DLD1 (cell line): Measurements from ENCODE around the gene HERPUD1.

Experiments used
- in situ Hi-C: cut with HindIII; loops from 2 replicates; pipeline ENCODE4 v1.10.0; 2017; ENCODE audit warnings: low sequenced_read_pairs

HERPUD1 gene

DNA sequence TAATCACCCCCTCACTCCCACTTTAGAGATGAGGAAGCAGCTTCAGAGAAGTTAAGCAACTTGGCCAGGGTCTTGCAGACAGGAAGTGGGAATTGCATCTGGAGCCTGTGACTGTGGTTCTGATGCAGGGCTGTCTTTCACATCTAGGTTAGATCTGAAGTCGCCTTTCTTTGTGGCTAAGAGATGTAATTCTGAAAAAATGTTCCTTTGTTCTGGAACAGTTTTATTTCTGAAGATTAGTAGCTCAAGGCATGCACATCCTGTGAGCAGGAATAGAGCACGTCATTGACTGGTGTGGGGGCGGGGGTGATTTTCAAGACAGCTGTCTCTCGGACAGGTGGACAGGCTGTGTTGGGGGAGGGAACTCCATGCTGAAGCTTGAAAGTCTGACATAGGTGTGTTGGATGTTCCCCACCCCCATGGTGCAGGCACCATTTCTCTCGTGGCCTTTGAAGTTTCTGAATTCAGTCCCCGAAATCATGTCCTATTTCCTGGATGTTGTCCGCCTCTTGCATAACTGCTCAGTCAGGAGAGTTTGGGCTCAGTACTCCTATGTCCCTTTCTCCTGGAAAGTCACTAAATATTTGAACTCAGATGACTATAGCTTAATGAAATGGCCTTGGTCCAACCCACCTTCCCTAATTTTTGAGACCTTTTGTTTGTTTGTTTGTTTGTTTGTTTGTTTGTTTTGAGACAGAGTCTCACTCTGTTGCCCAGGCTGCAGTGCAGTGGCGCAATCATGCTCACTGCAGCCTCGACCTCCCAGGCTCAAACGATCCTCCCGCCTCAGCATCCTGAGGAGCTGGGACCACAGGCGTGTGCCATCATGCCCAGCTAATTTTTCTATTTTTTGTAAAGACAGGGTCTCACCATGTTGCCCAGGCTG, 21.0 kb upstream of the HERPUD1 start:
- in situ Hi-C loops: no loop called here

DNA sequence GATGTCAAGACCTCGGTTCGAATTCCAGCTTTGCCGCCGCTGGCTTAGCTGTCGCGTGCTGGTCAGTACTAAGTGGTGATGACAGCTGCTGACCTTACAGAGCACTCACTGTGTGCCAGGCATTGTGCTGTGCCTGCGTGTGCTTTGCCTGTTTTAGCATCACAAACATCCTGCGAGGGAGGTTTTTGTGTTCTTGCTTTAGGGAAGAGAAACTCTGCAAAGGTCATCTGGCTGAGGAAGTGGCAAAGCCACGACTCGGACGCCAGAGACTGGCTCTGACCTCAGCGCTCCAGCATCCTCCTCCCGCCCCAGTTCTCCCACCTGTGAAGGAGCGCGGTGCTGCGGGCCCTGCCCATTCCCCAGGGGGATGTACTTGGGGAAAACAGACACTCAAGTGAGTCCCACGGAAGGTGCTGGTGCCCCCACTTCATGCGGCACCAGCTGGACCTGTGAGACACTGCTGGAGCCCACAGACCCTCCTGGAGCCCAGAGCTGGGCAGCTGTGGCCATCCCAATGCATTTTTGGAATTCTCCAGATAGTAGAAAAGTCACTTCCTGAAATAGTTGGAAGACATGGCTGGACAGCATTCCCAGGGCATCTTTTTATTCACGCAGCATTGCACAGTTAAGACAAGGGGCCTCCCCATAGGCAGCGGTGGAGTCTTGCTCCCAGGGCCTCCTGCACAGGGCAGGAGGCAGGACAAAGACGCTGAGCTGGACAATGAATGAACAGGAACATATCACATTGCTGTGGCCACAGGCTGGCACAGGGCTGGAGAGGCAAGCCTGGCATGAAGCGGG, 20.0 kb upstream of the HERPUD1 start:
- in situ Hi-C loops: no loop called here

DNA sequence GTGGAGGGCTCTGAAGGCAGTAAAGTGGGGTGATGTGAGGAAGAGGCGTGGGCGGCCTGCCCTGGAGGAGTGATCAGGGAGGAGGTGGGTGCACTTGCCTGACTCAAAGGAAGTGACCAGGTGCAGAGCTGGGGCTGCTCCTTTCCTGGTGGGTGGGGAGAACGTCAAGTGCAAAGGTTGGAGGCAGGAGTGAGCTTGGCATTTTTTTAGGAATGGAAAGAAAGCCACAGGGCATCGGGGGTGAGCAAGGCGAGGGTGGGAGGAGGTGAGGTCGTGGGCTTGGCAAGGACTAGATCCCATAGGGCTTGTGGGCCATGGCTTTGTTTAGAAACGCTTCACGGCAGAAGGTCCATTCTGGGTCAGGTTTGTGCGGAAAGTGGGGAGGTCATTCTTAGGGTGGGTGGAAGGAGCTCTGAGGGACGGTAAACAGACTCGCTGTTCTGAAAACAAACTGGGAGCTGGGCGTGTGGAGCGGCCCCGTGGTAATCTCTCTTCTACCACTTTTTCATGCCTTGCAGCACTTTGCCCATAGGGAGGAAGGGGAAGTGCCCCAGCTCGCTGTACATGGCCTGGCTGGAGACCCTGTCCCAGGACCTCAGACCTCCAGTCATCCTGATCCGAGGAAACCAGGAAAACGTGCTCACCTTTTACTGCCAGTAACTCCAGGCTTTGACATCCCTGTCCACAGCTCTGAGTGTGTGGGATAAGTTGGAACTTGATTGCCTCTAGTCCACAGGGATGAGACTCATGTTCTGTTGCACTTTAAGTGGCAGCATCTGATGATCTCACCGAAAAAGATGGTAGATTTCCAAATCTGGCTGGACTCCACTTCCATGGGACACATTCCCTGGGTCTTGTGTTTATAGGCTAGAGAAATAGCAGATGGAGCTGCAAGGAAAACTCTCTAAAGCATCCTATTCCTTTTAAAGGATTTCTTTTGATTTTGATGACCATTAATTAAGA, 18.9 kb upstream of the HERPUD1 start:
- in situ Hi-C loops: no loop called here

DNA sequence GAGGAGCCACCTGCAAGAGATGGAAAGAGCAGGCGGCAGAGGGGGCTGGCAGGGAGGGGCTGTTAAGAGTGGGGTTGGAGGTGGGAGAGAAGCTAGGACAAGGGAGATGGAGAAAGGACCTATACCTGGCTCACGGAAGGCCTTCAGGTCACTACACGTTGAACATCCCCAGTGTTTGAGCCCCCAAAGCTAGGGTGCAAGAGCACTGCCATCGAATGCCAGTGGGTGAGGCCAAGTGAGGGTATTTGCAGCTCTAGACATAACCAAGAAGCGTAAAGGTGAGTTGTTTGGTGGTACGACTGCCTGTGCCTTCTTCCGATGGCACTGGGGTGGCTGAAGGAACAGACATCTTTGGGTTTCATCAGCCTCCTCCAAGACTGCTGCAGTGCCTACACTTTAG, 17.0 kb upstream of the HERPUD1 start:
- in situ Hi-C loops: no loop called here

DNA sequence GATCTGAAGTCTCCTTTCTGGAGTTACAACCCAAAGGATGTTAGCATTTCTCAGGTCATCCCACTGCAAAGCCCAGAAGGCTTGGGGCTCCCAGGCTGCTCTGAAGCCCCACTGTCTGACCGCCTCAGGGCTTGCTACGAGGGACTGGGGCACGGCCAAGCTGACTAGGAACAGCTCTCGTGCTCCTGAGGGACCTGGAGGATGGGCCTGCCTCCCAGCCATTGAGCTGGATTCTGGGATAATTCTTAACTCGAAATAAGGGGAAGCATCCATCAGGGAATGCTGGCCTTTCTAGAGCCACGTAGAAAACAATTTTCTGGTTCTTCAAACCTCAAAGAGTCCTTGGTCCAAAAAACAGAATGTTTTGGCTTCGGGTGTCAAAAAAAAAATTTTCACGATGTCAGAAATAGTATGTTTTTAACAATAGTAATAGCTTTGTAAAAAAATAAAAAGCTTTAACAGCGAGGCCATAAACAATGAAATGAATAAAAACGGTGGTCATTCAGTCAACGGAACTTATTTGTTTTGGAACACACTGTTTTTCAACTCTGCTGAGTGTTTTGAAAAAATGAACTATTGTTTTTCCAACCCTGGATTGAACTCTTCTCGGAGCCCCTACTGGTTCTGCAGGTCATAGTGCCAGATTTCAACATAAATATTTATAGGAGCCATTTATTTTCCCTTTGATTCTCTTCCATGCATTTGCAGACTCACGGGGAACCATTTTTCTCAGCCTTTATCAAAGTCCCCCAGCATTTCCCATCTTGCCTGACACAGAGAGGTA, 16.4 kb upstream of the HERPUD1 start:
- in situ Hi-C loops: no loop called here

DNA sequence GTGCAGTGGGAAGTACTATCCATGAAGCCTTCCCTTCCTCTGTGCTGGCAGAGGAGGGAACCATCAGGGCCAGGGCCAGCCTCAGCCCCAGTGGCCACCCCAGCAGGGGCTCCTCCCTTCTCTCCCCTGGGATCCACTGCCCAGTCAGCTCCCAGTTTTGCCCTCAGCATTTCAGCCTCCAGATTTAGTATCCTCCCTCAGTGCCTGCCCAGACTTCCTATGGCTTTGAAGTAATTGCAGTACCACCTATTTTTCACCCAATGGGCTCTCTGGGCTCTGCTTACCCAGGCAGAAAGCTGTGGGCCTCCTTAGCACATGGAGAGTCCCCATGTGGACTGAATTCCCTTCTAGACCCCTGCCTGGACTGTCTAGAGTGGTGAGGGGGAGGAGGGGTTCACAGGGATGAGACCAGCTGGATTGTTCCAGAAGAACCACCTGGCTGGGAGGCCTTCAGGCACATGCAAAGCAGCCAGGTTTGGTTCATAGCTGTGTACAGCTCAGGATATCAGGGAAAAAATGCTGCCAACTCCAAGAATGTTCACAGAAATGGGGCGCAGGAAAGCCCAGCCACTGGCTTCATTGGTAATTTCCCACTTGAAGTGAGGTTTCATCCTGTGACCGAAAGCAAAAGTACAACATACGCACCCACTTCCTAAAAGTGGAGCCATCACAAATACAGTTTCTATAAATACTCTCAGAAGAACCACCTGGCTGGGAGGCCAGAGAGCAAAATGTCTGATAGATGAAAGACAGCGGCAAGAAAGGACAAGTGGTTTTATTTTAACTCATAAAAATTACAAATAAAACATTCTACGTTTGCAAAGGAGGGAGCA, 15.2 kb upstream of the HERPUD1 start:
- in situ Hi-C loops: no loop called here

DNA sequence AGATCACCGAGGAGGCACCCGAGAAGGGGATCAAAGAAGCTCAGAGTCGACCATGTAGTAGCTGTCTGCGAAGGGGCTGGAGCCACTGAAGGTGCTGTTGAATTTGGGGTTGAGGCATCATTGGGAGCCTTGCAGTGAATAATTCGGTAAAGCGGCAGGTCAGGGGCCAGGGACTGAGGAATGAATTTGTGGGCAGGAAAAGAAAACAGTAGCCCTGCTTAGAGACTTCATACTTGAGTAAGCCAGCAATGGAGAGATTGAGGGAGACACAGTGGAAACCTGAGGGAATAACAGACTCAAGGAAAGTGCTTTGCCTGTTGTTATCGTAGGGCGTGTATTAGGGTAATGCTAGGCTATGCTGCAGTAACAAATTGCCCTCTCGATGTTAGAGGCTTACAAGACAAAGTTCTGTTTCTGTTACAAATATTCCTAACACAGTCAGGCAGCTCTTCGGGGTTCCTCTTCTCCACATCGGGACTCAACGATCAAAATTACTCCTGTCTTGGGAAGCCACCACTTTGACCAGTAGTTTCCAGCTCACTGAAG, 13.4 kb upstream of the HERPUD1 start:
- in situ Hi-C loops: no loop called here

DNA sequence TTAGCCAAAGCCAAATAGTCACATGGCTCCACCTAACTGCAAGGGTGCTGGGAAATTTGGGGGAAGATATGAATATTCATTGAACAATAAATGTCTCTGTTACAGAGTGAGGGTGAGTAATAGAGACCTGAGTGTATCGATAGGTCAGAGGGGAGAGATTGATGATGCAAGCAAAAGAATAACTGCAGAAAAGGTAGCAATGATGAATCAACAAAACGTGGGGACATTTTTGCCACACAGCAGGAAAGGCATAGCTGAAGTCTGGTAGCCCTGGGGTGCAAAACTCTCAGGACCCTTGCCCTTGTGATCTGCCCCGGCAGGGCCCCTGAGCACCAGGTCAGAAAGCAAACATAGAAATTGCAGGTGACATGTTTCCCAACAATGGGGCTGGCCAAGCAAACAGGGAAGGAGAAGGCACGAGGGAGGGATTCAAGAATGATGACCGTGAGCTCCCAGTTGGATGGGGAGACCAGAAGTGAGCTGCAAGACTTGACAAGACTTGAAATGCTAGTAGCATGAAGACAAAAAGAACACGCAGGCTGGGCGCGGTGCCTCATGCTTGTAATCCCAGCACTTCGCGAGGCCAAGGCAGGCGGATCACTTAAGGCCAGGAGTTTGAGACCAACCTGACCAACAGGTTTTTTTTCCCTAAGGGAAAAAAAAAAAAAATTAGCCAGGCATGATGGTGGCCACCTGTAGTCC, 12.7 kb upstream of the HERPUD1 start:
- in situ Hi-C loops: no loop called here

DNA sequence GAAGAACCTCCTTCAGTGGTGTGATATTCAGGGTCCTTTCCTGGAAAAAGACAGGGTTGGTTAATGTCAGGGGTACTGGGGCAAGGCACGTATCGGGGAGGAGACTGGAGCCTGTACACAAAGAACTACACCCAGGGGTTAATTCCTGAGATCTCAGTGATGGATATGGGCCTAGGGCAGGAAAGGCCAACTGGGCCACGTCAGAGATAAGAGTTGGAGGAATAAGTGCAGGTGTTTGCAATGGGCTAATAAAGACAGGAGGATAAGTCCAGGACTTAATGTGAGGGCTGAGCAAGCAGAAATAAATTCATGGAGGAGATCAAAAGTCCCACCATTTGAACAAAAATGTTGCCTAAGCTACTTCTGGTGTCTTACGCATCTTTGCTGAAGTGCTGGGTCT, 10.4 kb upstream of the HERPUD1 start:
- in situ Hi-C loops: no loop called here

DNA sequence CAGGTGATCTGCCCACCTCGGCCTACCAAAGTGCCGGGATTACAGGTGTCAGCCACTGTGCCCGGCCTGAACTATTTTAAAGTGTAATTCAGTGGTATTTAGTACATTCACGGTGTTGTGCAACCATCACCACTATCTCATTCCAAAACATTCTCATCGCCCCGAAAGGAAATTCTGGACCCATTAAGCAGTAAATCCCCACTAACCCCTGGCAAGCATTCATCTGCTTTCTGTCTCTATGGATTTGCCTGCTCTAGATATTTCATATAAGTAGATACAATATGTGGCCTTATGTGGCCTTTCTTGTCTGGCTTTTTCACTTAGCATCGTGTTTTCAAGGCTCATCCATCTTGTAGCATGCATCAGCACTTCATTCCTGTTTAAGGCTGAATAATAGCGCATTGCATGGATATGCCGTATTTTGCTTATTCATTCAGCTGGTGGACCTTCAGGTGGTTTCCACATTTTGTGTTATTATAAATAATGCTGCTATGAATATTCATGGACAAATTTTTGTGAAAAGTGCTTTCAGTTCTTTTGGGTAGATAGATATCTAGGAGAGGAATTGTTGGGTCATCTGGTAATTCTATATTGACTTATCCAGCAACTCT, 8.4 kb upstream of the HERPUD1 start:
- in situ Hi-C loops: no loop called here

DNA sequence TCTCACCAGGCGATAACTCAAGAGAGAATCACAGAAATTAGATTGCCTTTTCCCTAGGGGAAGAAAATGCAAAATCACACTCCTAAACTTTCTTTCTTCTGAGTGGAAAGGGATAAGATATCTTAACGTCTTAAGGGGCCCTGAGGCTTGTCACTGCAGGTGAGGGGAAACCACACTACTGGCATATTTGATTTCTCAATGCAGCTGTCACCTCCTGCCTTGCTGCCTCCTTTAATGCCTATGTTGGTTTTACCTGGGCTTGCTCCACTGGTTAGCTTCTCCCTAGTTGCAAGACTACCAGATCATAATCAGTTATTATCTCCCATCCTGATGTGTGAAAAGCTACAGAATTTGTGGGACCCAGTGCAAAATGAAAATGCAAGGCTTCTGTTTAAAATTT, 4.5 kb upstream of the HERPUD1 start:
- in situ Hi-C loops: no loop called here

DNA sequence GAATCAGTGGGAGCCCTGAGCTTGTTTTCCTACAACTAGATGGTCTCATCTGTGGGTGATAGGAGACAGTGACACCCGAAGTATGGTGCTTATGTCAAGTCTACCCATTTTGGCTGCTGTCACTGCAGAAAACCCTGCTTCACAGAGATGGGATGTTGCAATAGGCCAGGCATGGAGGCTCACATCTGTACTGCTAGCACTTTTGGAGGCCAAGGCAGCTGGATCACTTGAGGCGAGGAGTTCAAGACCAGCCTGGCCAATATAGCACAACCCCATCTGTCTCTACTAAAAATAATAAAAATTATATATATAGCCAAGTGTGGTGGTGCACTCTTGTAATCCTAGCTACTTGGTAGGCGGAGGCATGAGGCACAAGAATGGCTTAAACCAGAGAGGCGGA, 2.3 kb upstream of the HERPUD1 start:
- in situ Hi-C loops: no loop called here

DNA sequence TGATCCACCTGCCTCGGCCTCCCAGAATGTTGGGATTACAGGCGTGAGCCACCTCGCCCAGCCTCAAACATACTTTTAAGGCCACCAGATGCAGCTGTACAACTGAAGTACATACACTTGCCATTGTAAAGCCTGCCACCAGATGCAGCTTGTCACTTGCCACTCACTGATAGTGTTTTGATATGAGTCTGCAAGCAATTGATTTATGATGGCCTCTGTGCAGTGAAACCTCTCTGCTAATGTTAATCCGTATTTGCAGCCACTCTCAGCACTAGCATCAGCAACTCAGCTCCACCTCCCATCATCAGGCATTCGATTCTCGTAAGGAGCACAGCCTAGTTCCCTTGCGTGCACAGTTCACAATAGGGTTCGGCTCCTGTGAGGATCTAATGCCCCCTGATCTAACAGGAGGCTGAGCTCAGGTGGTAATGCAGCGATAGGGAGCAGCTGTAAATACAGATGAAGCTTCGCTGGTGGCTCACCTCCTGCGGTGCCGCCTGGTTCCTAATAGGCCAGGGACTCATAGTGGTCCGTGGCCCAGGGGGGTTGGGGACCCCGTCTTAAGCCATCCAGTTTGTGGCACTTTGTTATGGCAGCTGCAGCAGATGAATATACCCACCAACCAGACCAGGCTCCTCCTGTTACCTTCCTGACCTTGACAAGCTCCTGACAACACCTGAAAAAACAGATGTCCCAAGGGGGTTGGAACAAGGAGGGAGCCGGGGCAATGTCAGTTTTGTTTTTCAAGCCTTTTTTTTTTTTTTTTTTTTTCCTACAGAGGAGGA, 1.3 kb upstream of the HERPUD1 start:
- in situ Hi-C loops: no loop called here

DNA sequence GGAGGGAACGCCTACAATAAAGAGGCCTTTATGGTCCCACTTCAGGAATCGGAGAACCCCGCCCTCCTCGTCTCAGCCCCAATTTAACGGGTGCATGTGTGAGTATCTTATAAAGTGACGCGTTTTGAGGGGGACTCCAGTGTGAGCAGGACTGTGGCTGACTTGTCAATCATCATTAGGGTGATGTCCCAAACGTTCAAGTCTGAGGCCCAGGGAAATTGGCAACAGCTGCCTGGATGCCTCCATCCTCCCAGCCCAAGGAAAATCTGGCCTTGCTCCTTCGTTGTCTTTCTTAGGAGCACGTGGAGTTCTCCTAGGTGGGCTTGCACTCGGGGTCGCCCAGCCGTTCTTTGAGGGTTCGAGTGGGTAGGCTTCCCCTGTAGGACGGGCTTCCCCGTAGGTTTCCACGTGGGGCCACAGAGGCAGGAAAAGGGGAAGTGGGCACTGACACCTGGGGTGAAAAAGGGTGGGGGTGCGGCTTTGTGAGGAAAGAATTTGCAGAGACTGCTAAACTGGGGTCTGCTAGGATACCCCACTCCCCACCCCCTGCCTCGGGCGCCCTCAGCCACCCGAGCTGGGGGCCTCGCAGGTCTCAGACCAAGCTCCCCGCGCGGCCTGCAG, 561 bp upstream of the HERPUD1 start:
- in situ Hi-C loops: no loop called here

DNA sequence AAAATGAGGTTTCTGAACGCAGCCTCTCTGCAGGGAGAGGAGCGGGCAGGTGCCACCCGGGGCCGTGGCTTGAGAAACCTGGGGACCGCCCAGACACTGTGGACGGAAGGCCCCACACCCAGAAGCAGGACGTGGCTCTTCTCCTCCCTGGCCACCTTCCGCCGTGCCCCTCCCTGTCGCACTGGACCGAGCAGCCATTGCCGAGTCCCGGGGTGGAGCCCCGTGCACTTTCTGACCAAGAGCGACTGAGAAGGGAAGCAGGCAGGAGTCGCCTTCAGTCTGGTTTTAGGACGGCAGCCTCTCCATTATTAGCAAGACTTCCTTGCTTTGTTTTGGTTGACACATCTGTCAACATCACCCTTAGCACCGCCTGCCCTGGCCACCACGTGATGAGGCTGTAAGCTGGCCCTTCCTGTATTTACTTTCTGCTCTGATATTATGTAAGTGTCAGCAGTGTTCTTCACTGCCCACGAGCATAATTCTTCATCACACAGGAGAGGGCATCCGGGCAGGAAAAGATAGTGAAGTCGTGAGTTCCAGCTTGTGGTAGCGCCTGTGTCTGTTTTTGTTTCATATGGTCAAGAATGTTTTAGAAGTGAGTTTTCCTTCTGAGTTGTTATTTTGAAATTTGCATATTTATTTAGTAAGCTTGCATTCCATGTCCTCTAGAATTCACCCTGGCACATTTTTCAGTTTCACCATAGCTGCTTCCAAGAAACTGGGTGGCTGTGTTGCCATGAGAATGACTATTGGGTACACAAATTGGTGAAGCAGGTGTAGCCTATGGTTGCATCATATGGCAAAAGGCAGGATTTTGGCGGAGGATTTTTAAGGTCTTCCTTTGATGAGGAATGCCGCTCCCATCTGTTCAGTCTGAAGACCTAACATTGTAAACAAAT, 1.0 kb downstream of the HERPUD1 start:
- in situ Hi-C loops: no loop called here
